22Rv1 (cell line): ENCODE measurements around the gene MEIS1.

Experiments
- H3K27ac ChIP-seq: fragments of 450-650 bp; 2 replicates; pipeline ENCODE4 v1.5.1; 2017
- ZFX ChIP-seq: fragments of 450-650 bp; IDR thresholded peaks from 2 replicates; pipeline ENCODE4 v1.6.1; 2017; ENCODE audit warnings: antibody characterized with exemption, borderline replicate concordance
- TF ChIP-seq, protein P1 (sequence below): fragments of 450-650 bp; IDR thresholded peaks from 2 replicates; pipeline ENCODE4 v1.5.1; 2017; ENCODE audit warnings: mild to moderate bottlenecking

MEIS1 gene

DNA sequence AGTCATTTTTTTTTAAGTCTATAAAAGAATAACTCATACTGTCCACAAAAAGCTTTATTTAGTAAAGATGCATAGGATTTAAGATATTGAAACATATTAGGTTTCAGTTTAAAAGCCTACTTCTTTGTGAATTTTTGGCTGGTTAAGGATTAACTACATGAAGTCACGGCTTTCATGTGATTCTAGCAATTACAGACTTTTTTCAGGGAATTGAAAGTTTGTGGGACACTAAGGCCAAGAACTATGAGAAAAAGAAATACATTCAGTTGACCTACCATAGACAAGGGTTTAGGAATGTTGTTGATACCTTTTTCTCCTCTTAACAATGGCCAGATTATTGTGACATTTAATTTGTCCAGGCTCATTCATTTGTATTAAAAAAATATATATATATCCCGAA lies 109.3 kb downstream of the MEIS1 start:
- no peak for TF ChIP-seq ZFX
- TF ChIP-seq, protein P1, sequence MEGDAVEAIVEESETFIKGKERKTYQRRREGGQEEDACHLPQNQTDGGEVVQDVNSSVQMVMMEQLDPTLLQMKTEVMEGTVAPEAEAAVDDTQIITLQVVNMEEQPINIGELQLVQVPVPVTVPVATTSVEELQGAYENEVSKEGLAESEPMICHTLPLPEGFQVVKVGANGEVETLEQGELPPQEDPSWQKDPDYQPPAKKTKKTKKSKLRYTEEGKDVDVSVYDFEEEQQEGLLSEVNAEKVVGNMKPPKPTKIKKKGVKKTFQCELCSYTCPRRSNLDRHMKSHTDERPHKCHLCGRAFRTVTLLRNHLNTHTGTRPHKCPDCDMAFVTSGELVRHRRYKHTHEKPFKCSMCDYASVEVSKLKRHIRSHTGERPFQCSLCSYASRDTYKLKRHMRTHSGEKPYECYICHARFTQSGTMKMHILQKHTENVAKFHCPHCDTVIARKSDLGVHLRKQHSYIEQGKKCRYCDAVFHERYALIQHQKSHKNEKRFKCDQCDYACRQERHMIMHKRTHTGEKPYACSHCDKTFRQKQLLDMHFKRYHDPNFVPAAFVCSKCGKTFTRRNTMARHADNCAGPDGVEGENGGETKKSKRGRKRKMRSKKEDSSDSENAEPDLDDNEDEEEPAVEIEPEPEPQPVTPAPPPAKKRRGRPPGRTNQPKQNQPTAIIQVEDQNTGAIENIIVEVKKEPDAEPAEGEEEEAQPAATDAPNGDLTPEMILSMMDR, result no peak
- H3K27ac ChIP-seq, result no peak overlapping the region

DNA sequence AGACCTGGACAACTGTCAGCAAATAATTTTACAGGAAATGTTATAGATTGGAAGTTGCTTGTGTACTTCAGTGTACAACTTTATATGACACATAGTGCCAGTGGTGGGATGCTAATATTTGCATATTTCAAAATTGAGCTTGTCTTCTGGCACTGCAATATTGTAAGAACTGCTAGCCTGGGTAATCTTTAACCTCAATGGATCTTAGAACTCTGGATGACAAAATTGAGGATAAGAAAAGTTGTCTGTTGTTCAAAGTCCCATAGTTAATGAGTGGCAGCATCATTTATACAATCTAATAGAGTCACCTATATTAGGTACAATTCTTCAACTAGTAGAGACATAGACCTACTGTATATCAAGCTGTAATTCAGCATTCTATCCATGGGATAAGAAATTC lies 110.3 kb downstream of the MEIS1 start:
- TF ChIP-seq, protein P1, result no peak
- TF ChIP-seq ZFX, result no peak
- H3K27ac ChIP-seq, result no peak overlapping the region

DNA sequence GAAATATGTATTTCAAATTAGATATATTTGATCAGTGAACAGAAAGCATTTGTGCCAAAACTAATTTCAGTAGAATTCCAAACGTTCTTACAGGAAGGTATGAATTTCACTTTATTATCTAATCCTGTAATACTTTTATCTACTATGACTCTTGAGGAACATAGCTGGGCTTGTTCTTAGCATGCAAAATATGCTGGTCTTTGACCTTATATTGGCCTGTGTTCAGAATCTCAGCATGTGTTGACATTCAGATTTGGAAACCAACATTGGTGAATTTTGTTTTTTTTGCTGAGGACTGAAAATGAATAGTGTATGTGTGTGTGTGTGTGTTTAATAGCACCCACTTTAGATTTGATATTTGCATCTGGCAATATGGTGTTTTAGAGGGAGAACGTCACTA lies 112.2 kb downstream of the MEIS1 start:
- no peak for TF ChIP-seq ZFX
- TF ChIP-seq, protein P1, result no peak
- H3K27ac ChIP-seq, result no peak overlapping the region

DNA sequence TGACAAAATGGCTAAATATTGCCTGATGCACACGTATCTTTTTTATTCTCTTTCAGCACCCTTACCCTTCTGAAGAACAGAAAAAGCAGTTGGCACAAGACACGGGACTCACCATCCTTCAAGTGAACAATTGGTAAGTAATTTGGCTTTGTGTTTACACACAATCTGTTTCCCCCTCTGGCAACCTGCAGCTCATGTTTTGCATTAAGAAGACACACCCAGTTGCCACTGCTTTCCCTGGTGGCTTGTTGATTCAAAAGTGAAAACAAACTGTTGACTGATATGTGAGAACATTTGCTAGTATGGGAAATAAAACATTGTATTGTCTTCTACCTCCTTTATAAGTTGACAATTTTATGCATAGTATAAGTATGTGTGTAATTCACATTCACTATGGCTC lies 113.0 kb downstream of the MEIS1 start:
- TF ChIP-seq, protein P1, result no peak
- TF ChIP-seq ZFX, result no peak

DNA sequence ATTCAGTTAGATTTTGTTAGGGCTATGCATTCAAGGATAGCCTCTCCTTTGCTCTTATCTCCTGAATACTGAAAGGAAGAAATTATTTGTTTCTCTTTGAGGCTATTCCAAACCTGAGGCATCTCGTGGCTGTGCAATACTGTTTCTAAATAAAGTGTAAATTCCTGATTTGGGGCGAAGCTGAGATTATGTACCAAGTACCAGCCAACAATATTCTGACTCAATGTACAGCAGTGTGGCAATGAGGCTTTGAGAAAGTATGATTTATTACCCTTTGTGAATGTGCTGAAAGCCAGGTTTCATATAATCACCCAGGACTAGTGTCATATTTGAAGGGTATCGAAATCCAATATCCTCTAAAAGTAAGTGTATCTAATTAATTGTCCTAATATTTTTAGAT lies 113.5 kb downstream of the MEIS1 start:
- no peak for TF ChIP-seq ZFX
- TF ChIP-seq, protein P1, result no peak
- H3K27ac ChIP-seq, result no peak overlapping the region

More for the DNA sequence above, 113.0 kb downstream of the MEIS1 start:
- no peak overlapping the region for H3K27ac ChIP-seq

DNA sequence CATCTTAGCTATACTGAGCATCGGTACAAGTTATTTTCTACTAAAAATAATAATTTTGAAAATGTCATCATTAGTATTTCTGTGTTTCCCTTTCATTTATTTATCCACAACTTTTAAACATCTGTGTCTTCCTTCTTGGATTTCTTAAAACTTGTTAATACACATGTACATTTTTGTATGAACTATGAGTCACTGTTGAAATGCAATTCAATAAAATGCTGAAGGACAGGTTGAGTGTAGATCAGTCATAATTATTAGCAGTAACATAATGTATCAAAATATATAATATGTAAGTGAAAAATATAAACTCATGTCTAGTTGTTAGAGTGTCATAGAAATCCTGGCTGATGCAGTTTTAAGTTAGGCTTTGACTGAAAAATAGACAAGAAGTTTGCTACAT lies 115.9 kb downstream of the MEIS1 start:
- no peak for TF ChIP-seq ZFX
- TF ChIP-seq, protein P1, result no peak
- no peak overlapping the region for H3K27ac ChIP-seq

DNA sequence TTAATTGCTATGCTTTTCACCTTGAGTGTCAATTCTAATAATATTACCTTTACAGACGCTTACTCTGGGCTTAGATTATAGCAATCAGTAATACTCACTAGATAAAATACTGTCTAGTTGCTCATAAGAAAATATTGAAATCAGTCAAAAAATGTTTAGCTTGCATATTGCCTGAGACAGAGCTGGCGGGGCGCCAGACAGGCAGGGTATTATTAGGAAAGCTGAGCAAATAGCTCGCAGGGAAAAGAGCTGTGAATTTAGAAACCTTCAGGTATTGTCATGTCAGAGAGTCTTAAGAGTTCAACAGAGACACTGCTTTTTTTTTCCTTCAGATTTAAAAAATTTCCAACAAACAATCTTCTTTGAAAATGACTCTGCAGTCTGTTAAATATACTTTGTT lies 118.4 kb downstream of the MEIS1 start:
- no peak for TF ChIP-seq ZFX
- TF ChIP-seq, protein P1, result no peak
- H3K27ac ChIP-seq, result no peak overlapping the region
